BJ (cell line): Measurements from ENCODE around the gene EXTL2. TPM values are rescaled to one million over a fixed set of nuclear protein-coding genes. Genes with fewer than 3 reads are reported as not detected.
"Not testable (repeated sequence)": the region's sequence is repeated elsewhere in the genome, so short reads cannot be mapped to it uniquely, and the experiment has no call there.

Experiments
- CTCF ChIA-PET: fragments of 350-600 bp; formaldehyde crosslinking; extraction: SDS; loops from one replicate; lab custom pipeline; 2021; ENCODE audit warnings: antibody characterized with exemption, inconsistent platforms; lab: Yijun Ruan, JAX
- POLR2A ChIA-PET: fragments of 300-600 bp; sonication (Branson Sonifier 250); formaldehyde crosslinking; extraction: SDS; loops from one replicate; lab custom pipeline; 2021; ENCODE audit warnings: antibody characterized with exemption; lab: Charles Lee
- DNase-seq: peaks from one replicate; pipeline ENCODE4 v3.0.0-alpha.2; 2011; ENCODE audit warnings: low read depth
- H3K27me3 ChIP-seq: 2 replicates; pipeline ENCODE4 v1.6.0; 2011; ENCODE audit warnings: low read length; ENCODE audit not compliant: control insufficient read depth, insufficient read depth
- H3K36me3 ChIP-seq: 2 replicates; pipeline ENCODE4 v1.5.1; 2011; ENCODE audit warnings: low read length; ENCODE audit not compliant: control insufficient read depth, insufficient read depth
- H3K4me3 ChIP-seq: 2 replicates; pipeline ENCODE4 v1.5.1; 2011; ENCODE audit warnings: low read depth, mild to moderate bottlenecking, control low read depth, low read length
- CTCF ChIP-seq: IDR thresholded peaks from 2 replicates; pipeline ENCODE4 v1.5.1; 2011; ENCODE audit warnings: low read depth, mild to moderate bottlenecking, control low read depth, inconsistent platforms, low read length, moderate library complexity; ENCODE audit not compliant: insufficient read depth
- polyA plus RNA-seq: library from polyadenylated mRNA; depleted of rRNA; stranded (reverse); fragments of >200 nt; gene quantifications from 2 replicates; pipeline ENCODE4 v1.2.3, GENCODE V29; 2011

EXTL2 gene
- polyA plus RNA-seq, 1 experiment = 13.7 TPM

DNA sequence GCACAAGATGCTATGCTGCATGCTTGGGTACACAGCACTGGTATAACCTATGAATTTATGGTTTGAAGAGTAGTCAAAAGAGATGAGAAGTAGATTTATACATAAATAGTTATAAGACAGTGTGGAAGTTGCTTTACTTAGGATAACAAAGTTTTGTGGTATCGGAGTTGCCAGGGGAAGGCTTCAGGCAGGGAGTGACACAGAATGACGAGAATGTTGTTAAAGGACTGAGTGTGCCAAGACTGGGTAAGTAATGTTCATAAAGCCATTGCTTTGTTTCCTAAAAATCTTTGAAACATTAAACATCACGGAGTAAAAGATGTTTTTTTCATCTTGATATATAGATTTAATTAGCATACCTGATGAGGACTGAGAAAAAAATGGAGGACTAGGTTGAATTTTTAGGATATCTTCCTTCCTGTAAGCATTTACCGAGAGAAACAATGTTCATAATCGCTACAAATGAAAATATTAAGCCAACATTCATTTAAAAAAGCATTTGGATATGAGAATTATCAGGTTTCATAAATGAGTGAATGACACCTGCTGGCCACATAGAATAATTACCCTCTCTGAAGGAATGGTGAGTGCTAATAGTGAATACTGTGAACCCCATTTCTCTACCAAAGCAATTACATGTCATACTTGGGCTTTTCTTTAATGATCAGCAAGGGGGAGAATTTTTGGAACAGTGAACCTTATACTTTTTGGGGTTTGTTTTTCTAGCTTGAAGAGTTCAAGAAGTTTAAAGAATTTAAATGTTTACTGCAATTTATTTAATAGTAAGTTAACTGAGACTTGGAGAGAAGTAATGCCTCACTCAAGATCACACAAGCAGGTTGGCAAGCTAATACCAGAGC lies 28.4 kb downstream of the EXTL2 start:
- TF ChIP-seq CTCF = peak; percentile 48
- Histone ChIP-seq H3K4me3 (no peak overlapping the region), H3K36me3 (no peaks in the 10 kb centered on the region), H3K27me3 (no peaks in the 10 kb centered on the region; the same call in 1 of the 2 replicates)
- ChIA-PET CTCF (interaction anchor here (0.8 to 6.2 kb wide), 9 partner anchors 17 to 406 kb away, joined by 3 to 85 read pairs (median 5); partner anchors contain the start of gene GPR88), POLR2A (no interaction called here)
- no peak for DNase-seq

- TF ChIP-seq CTCF = no peak
- CTCF ChIA-PET = interaction anchor here (0.7 to 2.6 kb wide), 8 partner anchors 8 to 404 kb away, joined by 3 to 23 read pairs (median 4); no protein-coding TSS in a partner anchor
- Histone ChIP-seq H3K4me3 (no peak overlapping the region), H3K36me3 (no peaks in the 10 kb centered on the region), H3K27me3 (no peaks in the 10 kb centered on the region; the same call in 1 of the 2 replicates)
- POLR2A ChIA-PET = no interaction called here
- DNase-seq = peak; percentile 51
Measured at GRCh38 chr1:100862591-100862990, 32.1 kb downstream of the EXTL2 start.

- no peak for DNase-seq
- Histone ChIP-seq H3K4me3 (no peak overlapping the region), H3K27me3 (no peaks in the 10 kb centered on the region; the same call in 1 of the 2 replicates), H3K36me3 (no peaks in the 10 kb centered on the region)
- ChIA-PET POLR2A (no interaction called here), CTCF (no interaction called here)
- no peak for TF ChIP-seq CTCF
Measured at GRCh38 chr1:100861379-100861778, 33.3 kb downstream of the EXTL2 start.

GRCh38 chr1:100860397-100860991 lies 34.1 kb downstream of the EXTL2 start:
- H3K36me3 ChIP-seq = no peaks in the 10 kb centered on the region
- no peak overlapping the region for H3K4me3 ChIP-seq
- no peak for TF ChIP-seq CTCF
- no peaks in the 10 kb centered on the region; the same call in 1 of the 2 replicates for H3K27me3 ChIP-seq
- CTCF ChIA-PET = no interaction called here
- no peak for DNase-seq
- POLR2A ChIA-PET = no interaction called here

- peak; percentile 59 for DNase-seq
- CTCF ChIA-PET = interaction anchor here (1.1 kb wide), 1 partner anchor 13 kb away, joined by 3 read pairs; no protein-coding TSS in a partner anchor
- H3K27me3 ChIP-seq = not testable (repeated sequence)
Measured at GRCh38 chr1:100855116-100855515, 39.5 kb downstream of the EXTL2 start.

More at GRCh38 chr1:100855116-100855515, 39.5 kb downstream of the EXTL2 start:
- H3K4me3 ChIP-seq, H3K36me3 ChIP-seq, POLR2A ChIA-PET: not testable (repeated sequence)
